NOMO-1 (cell line): ENCODE measurements around the gene RECK.
"Not testable (repeated sequence)": the region's sequence is repeated elsewhere in the genome, so short reads cannot be mapped to it uniquely, and the experiment has no call there.

Experiments
- DNase-seq, 2 experiments: peaks; one replicate each; lab custom pipeline; 2025; ENCODE audit not compliant: unreplicated experiment in 2 of 2; lab: John Stamatoyannopoulos, UW

Gene RECK

GRCh38 chr9:36036780-36037548, at the start of gene RECK:
TSS of gene RECK (plus strand) at chr9:36036913. CDS start at chr9:36036999, 86 bp downstream.
- DNase-seq: peak; percentile 85 to 93

- no peak for DNase-seq
Measured at GRCh38 chr9:35990155-35990554, 46.6 kb upstream of the RECK start.

GRCh38 chr9:35993136-35993535, 43.6 kb upstream of the RECK start:
- not testable (repeated sequence) for DNase-seq

- DNase-seq: no peak
Measured at GRCh38 chr9:35993976-35994720, 42.6 kb upstream of the RECK start.

- DNase-seq: no peak
Measured at GRCh38 chr9:35994959-35995358, 41.8 kb upstream of the RECK start.

GRCh38 chr9:35996358-35996970, 40.2 kb upstream of the RECK start:
- DNase-seq: no peak

- not testable (repeated sequence) for DNase-seq
Measured at GRCh38 chr9:35997016-35997415, 39.7 kb upstream of the RECK start.

GRCh38 chr9:35998333-35998732, 38.4 kb upstream of the RECK start:
- DNase-seq: no peak

- no peak for DNase-seq
Measured at GRCh38 chr9:36005891-36006290, 30.8 kb upstream of the RECK start.

GRCh38 chr9:36006549-36007315, 30.0 kb upstream of the RECK start:
- DNase-seq: peak; percentile 86 to 100

- DNase-seq: peak in 1 of 2 experiments; percentile 97
Measured at GRCh38 chr9:36007316-36007708, 29.4 kb upstream of the RECK start.

GRCh38 chr9:36007852-36008251, 28.9 kb upstream of the RECK start:
- DNase-seq: peak in 1 of 2 experiments; percentile 47

- peak; percentile 82 to 89 for DNase-seq
Measured at GRCh38 chr9:36008774-36009300, 27.9 kb upstream of the RECK start.

- no peak for DNase-seq
Measured at GRCh38 chr9:36011379-36011778, 25.3 kb upstream of the RECK start.

GRCh38 chr9:36017278-36017677, 19.4 kb upstream of the RECK start:
- DNase-seq: no peak

- DNase-seq: no peak
Measured at GRCh38 chr9:36018129-36018528, 18.6 kb upstream of the RECK start.

- no peak for DNase-seq
Measured at GRCh38 chr9:36018891-36019720, 17.6 kb upstream of the RECK start.

GRCh38 chr9:36021968-36022367, 14.7 kb upstream of the RECK start:
- no peak for DNase-seq

GRCh38 chr9:36023260-36024048, 13.3 kb upstream of the RECK start:
- peak; percentile 64 to 78 for DNase-seq
